HepG2 (cell line): ENCODE results near the gene CADM2. TPM values are rescaled to one million over a fixed set of nuclear protein-coding genes. Genes with fewer than 3 reads are reported as not detected.

Source experiments
- ATAC-seq: fragments of 200-7000 bp; cut with Tn5 transposase; 3 replicates; pipeline ENCODE4 v1.9.1; 2020; ENCODE audit warnings: mild to moderate bottlenecking, moderate library complexity
- BruUV-seq: library from RNA; stranded (reverse); fragments of 400-500 nt; replicated peaks from 2 replicates; lab custom pipeline; 2021; lab: Mats Ljungman, UMichigan
- CTCF ChIA-PET: fragments of 300-600 bp; formaldehyde crosslinking; extraction: SDS; loops from one replicate; lab custom pipeline; 2021; ENCODE audit warnings: low total read pairs, inconsistent platforms, low intra/inter-chr PET ratio; lab: Yijun Ruan, JAX
- POLR2A ChIA-PET: fragments of 350-600 bp; sonication (Branson Sonifier 250); formaldehyde crosslinking; loops from one replicate; lab custom pipeline; 2020; ENCODE audit warnings: antibody characterized with exemption, inconsistent platforms; lab: Yijun Ruan, JAX
- DNase-seq: peaks from one replicate; pipeline ENCODE4 v3.0.0-alpha.2; 2015; ENCODE audit warnings: low spot score
- FAIRE-seq: peaks from 3 replicates; lab custom pipeline; 2011; peaks lifted over from hg19 to GRCh38; lab: Jason Lieb, UNC
- H2AFZ ChIP-seq: one replicate; pipeline ENCODE4 v1.6.1; 2011; ENCODE audit warnings: low read length, inconsistent platforms
- H3K27ac ChIP-seq: fragments of 300-600 bp; 3 replicates; pipeline ENCODE4 v1.8.0; 2011; ENCODE audit warnings: mixed run types, mild to moderate bottlenecking, mixed read lengths, low read length, inconsistent platforms; ENCODE audit not compliant: insufficient read depth; ENCODE audit errors: extremely low read length
- H3K27me3 ChIP-seq, 2 experiments: fragments of 200-600 bp in 1 of 2; 2 replicates in 1 of 2; 3 replicates in 1 of 2; pipeline versions ENCODE4 v1.6.0 to v1.8.0; 2011; ENCODE audit warnings: low read length in 2 of 2, mild to moderate bottlenecking in 2 of 2, moderate library complexity in 2 of 2, inconsistent platforms in 1 of 2; ENCODE audit not compliant: insufficient read depth in 2 of 2, control insufficient read depth in 1 of 2
- H3K36me3 ChIP-seq, 2 experiments: fragments of 200-600 bp in 1 of 2; replicated peaks in 1 of 2; 2 replicates in 1 of 2; 3 replicates in 1 of 2; pipeline versions ENCODE4 v1.5.1 to v1.8.0; 2011; ENCODE audit warnings: low read length in 2 of 2, inconsistent platforms in 1 of 2; ENCODE audit not compliant: insufficient read depth in 2 of 2, control insufficient read depth in 1 of 2
- H3K4me1 ChIP-seq: 2 replicates; pipeline ENCODE4 v1.5.1; 2012; ENCODE audit warnings: low read length, inconsistent platforms; ENCODE audit not compliant: insufficient read depth
- H3K4me2 ChIP-seq: 2 replicates; pipeline ENCODE4 v1.6.0; 2011; ENCODE audit warnings: low read depth, low read length, inconsistent platforms
- H3K4me3 ChIP-seq, 3 experiments: fragments of 200-600 bp in 1 of 3; sonication (generic), shearing (Covaris generic) in 1 of 3; replicated peaks in 1 of 3; 2 replicates each; pipeline ENCODE4 v1.5.1; 2011 to 2016; ENCODE audit warnings: low read length in 3 of 3, inconsistent platforms in 2 of 3, low read depth in 2 of 3, mild to moderate bottlenecking in 2 of 3, control low read depth in 1 of 3, mixed read lengths in 1 of 3; ENCODE audit not compliant: insufficient read depth in 1 of 3
- H3K79me2 ChIP-seq: one replicate; pipeline ENCODE4 v1.6.1; 2011; ENCODE audit warnings: low read length, inconsistent platforms; ENCODE audit not compliant: insufficient read depth
- H3K9ac ChIP-seq: 2 replicates; pipeline ENCODE4 v1.6.0; 2011; ENCODE audit warnings: mild to moderate bottlenecking, low read depth, low read length, inconsistent platforms; ENCODE audit not compliant: insufficient read depth
- H3K9me3 ChIP-seq: 2 replicates; pipeline ENCODE4 v1.5.1; 2012; ENCODE audit warnings: mild to moderate bottlenecking, low read length
- H4K20me1 ChIP-seq: 2 replicates; pipeline ENCODE4 v1.6.0; 2011; ENCODE audit warnings: inconsistent platforms, mild to moderate bottlenecking, low read length, moderate library complexity; ENCODE audit not compliant: insufficient read depth
- FOXK1 ChIP-seq: sonication (generic); formaldehyde crosslinking; IDR thresholded peaks from 2 replicates; pipeline ENCODE4 v1.4.0; 2020; ENCODE audit warnings: low read depth, missing genetic modification reagents, borderline replicate concordance
- GTF3A ChIP-seq: sonication (generic); formaldehyde crosslinking; conservative IDR thresholded peaks from 2 replicates; pipeline ENCODE4 v1.4.0; 2020; ENCODE audit warnings: mild to moderate bottlenecking, missing genetic modification reagents
- NBN ChIP-seq: fragments of 450-650 bp; conservative IDR thresholded peaks from 2 replicates; pipeline ENCODE4 v1.6.1; 2017
- PAWR ChIP-seq: sonication (generic); formaldehyde crosslinking; IDR thresholded peaks from 2 replicates; pipeline ENCODE4 v1.4.0; 2020; ENCODE audit warnings: missing genetic modification reagents, mild to moderate bottlenecking, borderline replicate concordance
- XRCC5 ChIP-seq: fragments of 200-400 bp; formaldehyde crosslinking; optimal IDR thresholded peaks from 2 replicates; pipeline ENCODE3; 2017; ENCODE audit warnings: mild to moderate bottlenecking, low read length
- ZEB1 ChIP-seq: IDR thresholded peaks from 2 replicates; pipeline ENCODE4 v1.6.1; 2012; ENCODE audit warnings: mild to moderate bottlenecking, low read depth, inconsistent platforms; ENCODE audit not compliant: insufficient replicate concordance
- ZNF256 ChIP-seq: sonication (generic); formaldehyde crosslinking; conservative IDR thresholded peaks from 2 replicates; pipeline ENCODE4 v1.4.0; 2020; ENCODE audit warnings: missing genetic modification reagents
- ZNF333 ChIP-seq: sonication (generic); formaldehyde crosslinking; IDR thresholded peaks from 2 replicates; pipeline ENCODE4 v1.4.0; 2020; ENCODE audit warnings: mild to moderate bottlenecking, missing genetic modification reagents, borderline replicate concordance
- ZNF563 ChIP-seq: sonication (generic); formaldehyde crosslinking; IDR thresholded peaks from 2 replicates; pipeline ENCODE4 v1.8.0; 2022; ENCODE audit warnings: mild to moderate bottlenecking, moderate library complexity, missing genetic modification reagents
- ZNF660 ChIP-seq: sonication (generic); formaldehyde crosslinking; IDR thresholded peaks from 2 replicates; pipeline ENCODE4 v1.5.1; 2020; ENCODE audit warnings: mild to moderate bottlenecking, low read depth, missing genetic modification reagents, borderline replicate concordance
- WGBS: methylation state at CpG from one replicate; pipeline ENCODE4 v1.1.6; 2017; ENCODE audit warnings: low lambda C conversion rate; 5-methylcytosine and 5-hydroxymethylcytosine counted together
- in situ Hi-C: cut with HindIII; loops from 2 replicates; pipeline ENCODE4 v1.10.0; 2017; ENCODE audit warnings: low pct_unique_long_range_greater_than_20kb; ENCODE audit not compliant: extremely low pct_ligation_motif_present
- intact Hi-C: fragments of 100-400 bp; cut with micrococcal nuclease; formaldehyde crosslinking; loops from one replicate; pipeline ENCODE4 v1.10.0; 2022; ENCODE audit not compliant: unreplicated experiment
- polyA plus RNA-seq, 8 experiments: library from polyadenylated mRNA; depleted of rRNA in 3 of 8; stranded (reverse) in 7 of 8; unstranded in 1 of 8; fragments of >200 nt; fragmentation: Illumina TruSeq in 4 of 8; extraction: Trizol in 4 of 8; gene quantifications; 2 replicates each; pipeline versions ENCODE4 v1.2.1 to v1.2.3, GENCODE V29; 2011 to 2016; ENCODE audit warnings: low read depth in 4 of 8, missing spikeins in 1 of 8, mixed read lengths in 1 of 8; ENCODE audit not compliant: insufficient read depth in 1 of 8
- total RNA-seq, 5 experiments: library from RNA; depleted of rRNA; stranded (reverse); fragments of >200 nt; fragmentation: Illumina TruSeq; extraction: Trizol; gene quantifications; 2 replicates each; pipeline ENCODE4 v1.2.3, GENCODE V29; 2016; ENCODE audit warnings: low read depth in 1 of 5
- TF ChIP-seq, protein P1 (sequence below): sonication (generic); formaldehyde crosslinking; IDR thresholded peaks from 2 replicates; pipeline ENCODE4 v1.5.1; 2020; ENCODE audit warnings: missing genetic modification reagents, mild to moderate bottlenecking, borderline replicate concordance
- TF ChIP-seq, protein P2 (sequence below): sonication (generic); formaldehyde crosslinking; IDR thresholded peaks from 2 replicates; pipeline ENCODE4 v1.8.1; 2023; ENCODE audit warnings: missing genetic modification reagents, mild to moderate bottlenecking, borderline replicate concordance
- TF ChIP-seq, protein P3 (sequence below): conservative IDR thresholded peaks from 2 replicates; pipeline ENCODE4 v1.6.1; 2018; ENCODE audit warnings: missing genetic modification reagents
- TF ChIP-seq, protein P4 (sequence below): sonication (generic); formaldehyde crosslinking; IDR thresholded peaks from 2 replicates; pipeline ENCODE4 v1.5.0; 2020; ENCODE audit warnings: missing genetic modification reagents

The CADM2 gene
- total and polyA plus RNA-seq, 2 of the 13 experiments (the other 11 are each of a cell fraction or from before 2014, with no cell fraction given) = not detected

DNA sequence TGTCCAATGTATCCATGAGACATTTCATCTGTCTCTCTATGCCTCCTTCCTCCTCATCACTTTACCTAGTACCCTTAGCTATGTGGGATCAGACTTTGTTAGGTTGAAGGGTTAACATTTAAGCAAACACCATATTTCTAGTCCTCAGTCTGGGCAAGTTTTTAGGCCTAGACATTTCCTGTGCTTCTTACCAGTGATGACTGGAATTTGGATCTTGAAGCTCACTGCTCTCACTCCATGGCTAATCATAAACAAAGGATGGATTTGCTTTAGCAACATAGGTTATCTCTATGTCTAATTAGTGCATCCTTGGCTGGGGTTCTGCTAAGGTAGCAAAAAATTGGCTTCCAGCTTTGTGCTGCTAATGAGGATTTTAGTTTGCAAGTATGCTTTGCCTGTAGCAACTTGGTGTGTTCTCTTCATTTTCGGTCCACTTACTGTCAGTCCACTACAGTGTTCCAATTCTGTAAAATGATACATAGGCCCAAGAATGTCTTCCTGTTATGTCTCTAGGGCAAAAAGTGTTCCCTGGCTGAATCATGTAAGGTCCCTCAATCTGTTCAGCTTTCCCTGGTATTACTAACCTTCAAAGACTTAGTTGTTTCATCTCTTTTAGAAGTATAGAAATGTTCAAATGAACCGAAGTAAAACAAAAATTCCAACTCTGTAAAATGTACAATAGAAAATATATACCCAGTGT lies 615.4 kb downstream of the CADM2 start:
- ChIA-PET POLR2A (no interaction called here), CTCF (interaction anchor here (1.4 kb wide), 1 partner anchor 1026 kb away, joined by 3 read pairs; no protein-coding TSS in a partner anchor)
- Histone ChIP-seq H3K9ac (no peak overlapping the region), H3K36me3 (no peaks in the 10 kb centered on the region), H3K27ac (no peak overlapping the region), H3K79me2 (no peaks in the 10 kb centered on the region), H2AFZ (no peak overlapping the region), H3K4me1 (no peaks in the 10 kb centered on the region), H4K20me1 (no peaks in the 10 kb centered on the region), H3K27me3 (no peaks in the 10 kb centered on the region), H3K9me3 (no peaks in the 10 kb centered on the region), H3K4me3 (no peak overlapping the region), H3K4me2 (no peak overlapping the region)
- 8% methylated on average over 2 of the region's 2 CpGs for WGBS
- DNase-seq (no peak), FAIRE-seq (no peak), ATAC-seq (no peak)
- TF ChIP-seq, protein P1, sequence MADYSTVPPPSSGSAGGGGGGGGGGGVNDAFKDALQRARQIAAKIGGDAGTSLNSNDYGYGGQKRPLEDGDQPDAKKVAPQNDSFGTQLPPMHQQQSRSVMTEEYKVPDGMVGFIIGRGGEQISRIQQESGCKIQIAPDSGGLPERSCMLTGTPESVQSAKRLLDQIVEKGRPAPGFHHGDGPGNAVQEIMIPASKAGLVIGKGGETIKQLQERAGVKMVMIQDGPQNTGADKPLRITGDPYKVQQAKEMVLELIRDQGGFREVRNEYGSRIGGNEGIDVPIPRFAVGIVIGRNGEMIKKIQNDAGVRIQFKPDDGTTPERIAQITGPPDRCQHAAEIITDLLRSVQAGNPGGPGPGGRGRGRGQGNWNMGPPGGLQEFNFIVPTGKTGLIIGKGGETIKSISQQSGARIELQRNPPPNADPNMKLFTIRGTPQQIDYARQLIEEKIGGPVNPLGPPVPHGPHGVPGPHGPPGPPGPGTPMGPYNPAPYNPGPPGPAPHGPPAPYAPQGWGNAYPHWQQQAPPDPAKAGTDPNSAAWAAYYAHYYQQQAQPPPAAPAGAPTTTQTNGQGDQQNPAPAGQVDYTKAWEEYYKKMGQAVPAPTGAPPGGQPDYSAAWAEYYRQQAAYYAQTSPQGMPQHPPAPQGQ (CRISPR knock-in tag) = no peak
- TF ChIP-seq, protein P2, sequence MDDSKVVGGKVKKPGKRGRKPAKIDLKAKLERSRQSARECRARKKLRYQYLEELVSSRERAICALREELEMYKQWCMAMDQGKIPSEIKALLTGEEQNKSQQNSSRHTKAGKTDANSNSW (CRISPR knock-in tag) = no peak
- TF ChIP-seq ZNF660 (CRISPR knock-in tag) (no peak), ZEB1 (no peak), ZNF333 (CRISPR knock-in tag) (no peak), XRCC5 (no peak), ZNF256 (CRISPR knock-in tag) (no peak), GTF3A (CRISPR knock-in tag) (no peak), NBN (no peak), PAWR (CRISPR knock-in tag) (no peak), FOXK1 (no peak), ZNF563 (CRISPR knock-in tag) (no peak)
- TF ChIP-seq, protein P3, sequence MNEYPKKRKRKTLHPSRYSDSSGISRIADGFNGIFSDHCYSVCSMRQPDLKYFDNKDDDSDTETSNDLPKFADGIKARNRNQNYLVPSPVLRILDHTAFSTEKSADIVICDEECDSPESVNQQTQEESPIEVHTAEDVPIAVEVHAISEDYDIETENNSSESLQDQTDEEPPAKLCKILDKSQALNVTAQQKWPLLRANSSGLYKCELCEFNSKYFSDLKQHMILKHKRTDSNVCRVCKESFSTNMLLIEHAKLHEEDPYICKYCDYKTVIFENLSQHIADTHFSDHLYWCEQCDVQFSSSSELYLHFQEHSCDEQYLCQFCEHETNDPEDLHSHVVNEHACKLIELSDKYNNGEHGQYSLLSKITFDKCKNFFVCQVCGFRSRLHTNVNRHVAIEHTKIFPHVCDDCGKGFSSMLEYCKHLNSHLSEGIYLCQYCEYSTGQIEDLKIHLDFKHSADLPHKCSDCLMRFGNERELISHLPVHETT (CRISPR knock-in tag) = no peak
- TF ChIP-seq, protein P4, sequence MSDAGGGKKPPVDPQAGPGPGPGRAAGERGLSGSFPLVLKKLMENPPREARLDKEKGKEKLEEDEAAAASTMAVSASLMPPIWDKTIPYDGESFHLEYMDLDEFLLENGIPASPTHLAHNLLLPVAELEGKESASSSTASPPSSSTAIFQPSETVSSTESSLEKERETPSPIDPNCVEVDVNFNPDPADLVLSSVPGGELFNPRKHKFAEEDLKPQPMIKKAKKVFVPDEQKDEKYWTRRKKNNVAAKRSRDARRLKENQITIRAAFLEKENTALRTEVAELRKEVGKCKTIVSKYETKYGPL (CRISPR knock-in tag) = no peak
- intact Hi-C loops (loop anchor here (10.0 kb wide), 2 partner anchors 231 to 599 kb away; no protein-coding TSS in a partner anchor), in situ Hi-C loops (loop anchor here (10.0 kb wide), 1 partner anchor 269 kb away; no protein-coding TSS in a partner anchor)
- no TSS peak for BruUV-seq
